Natural killer cell (primary cell): ENCODE data around the gene SPAG8. TPM values are rescaled to one million over a fixed set of nuclear protein-coding genes. Genes with fewer than 3 reads are reported as not detected.

ENCODE experiments used
- ATAC-seq, 3 donors: fragments of 150-1000 bp in 2 of 3; fragments of 200-7000 bp in 1 of 3; cut with Tn5 transposase; 1 replicate in 1 of 3; 2 replicates in 2 of 3; pipeline ENCODE4 v1.10.0; 2021; ENCODE audit warnings: mild to moderate bottlenecking in 2 of 3, moderate library complexity in 2 of 3
- DNase-seq, 2 donors: peaks; one replicate each; pipeline versions ENCODE4 v3.0.0 to v3.0.0-alpha.2; 2013 to 2021; ENCODE audit warnings: mixed read lengths in 1 of 2
- H3K27ac ChIP-seq: one replicate; pipeline ENCODE4 v1.5.1; 2013; ENCODE audit warnings: mild to moderate bottlenecking, low read length
- H3K27me3 ChIP-seq: one replicate; pipeline ENCODE4 v1.6.1; 2013; ENCODE audit warnings: low read length; ENCODE audit not compliant: control insufficient read depth, insufficient read depth
- H3K36me3 ChIP-seq: one replicate; pipeline ENCODE4 v1.6.1; 2013; ENCODE audit warnings: low read length; ENCODE audit not compliant: control insufficient read depth, insufficient read depth
- H3K4me1 ChIP-seq: one replicate; pipeline ENCODE4 v1.6.1; 2013; ENCODE audit warnings: low read length; ENCODE audit not compliant: control insufficient read depth, insufficient read depth
- H3K4me3 ChIP-seq: one replicate; pipeline ENCODE4 v1.5.1; 2013; ENCODE audit warnings: low read length
- H3K9me3 ChIP-seq: one replicate; pipeline ENCODE4 v1.6.1; 2013; ENCODE audit warnings: low read length; ENCODE audit not compliant: control insufficient read depth, insufficient read depth
- H3K27ac Mint-ChIP-seq, 2 donors: one replicate each; pipeline ENCODE4 v1.8.0; 2022; ENCODE audit warnings: mild to moderate bottlenecking in 2 of 2, mixed read lengths in 2 of 2, moderate library complexity in 1 of 2
- H3K27me3 Mint-ChIP-seq, 2 donors: one replicate each; pipeline ENCODE4 v1.8.0; 2022; ENCODE audit warnings: low read depth in 2 of 2, mixed read lengths in 2 of 2
- H3K36me3 Mint-ChIP-seq: one replicate; pipeline ENCODE4 v1.8.0; 2022; ENCODE audit warnings: mixed read lengths
- H3K4me1 Mint-ChIP-seq, 2 donors: one replicate each; pipeline ENCODE4 v1.8.0; 2022; ENCODE audit warnings: mixed read lengths in 2 of 2
- H3K4me3 Mint-ChIP-seq: one replicate; pipeline ENCODE4 v1.8.0; 2022; ENCODE audit warnings: mild to moderate bottlenecking, moderate library complexity, mixed read lengths
- H3K9me3 Mint-ChIP-seq, 2 donors: one replicate each; pipeline ENCODE4 v1.8.0; 2022; ENCODE audit warnings: mixed read lengths in 2 of 2
- WGBS: methylation state at CpG from one replicate; pipeline ENCODE4 v1.1.7; 2013; ENCODE audit warnings: missing lambda C conversion rate; ENCODE audit not compliant: insufficient coverage; 5-methylcytosine and 5-hydroxymethylcytosine counted together
- intact Hi-C: fragments of 100-400 bp; cut with micrococcal nuclease; formaldehyde crosslinking; loops from one replicate; pipeline ENCODE4 v1.14.2; 2022
- total RNA-seq, 4 donors: library from RNA; stranded (reverse); fragments of 120-200 nt in 1 of 4; gene quantifications; one replicate each; pipeline versions ENCODE4 v1.2.3 to v1.2.4, GENCODE V29; 2013 to 2022
- TF ChIP-seq, protein P1 (sequence below): fragments of 200-600 bp; IDR thresholded peaks from one replicate; pipeline ENCODE4 v1.8.0; 2022; ENCODE audit warnings: antibody characterized with exemption

The SPAG8 gene
- total RNA-seq, 3 donors from 2014 or later (not counting 1 experiment from before 2014, with no cell fraction given) = 2.0 to 2.4 (median 2.1) TPM

DNA sequence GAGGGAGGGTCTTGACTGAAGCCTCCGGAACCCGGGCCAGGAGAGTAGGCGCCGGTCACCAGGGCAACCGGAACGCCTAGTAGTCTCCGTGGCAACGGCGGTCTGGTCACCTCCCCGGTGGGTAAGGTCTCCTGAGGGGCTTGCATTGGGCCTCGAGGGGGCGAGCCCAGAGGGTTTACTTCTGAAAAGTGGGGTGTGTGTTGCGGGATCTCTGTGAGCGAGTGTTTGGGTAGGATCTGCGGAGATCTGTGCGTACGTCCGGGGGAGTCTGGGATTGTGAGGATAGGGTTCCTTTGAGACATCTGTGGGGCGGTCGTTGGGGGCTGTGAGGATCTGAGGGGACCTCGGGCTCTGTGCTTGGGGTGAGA is 16.6 kb upstream of the SPAG8 start, which contains the start of gene FAM221B:
Gene FAM221B, minus strand, starts transcription at position 17 of the 368 bp plus-strand sequence. CDS start 2,571 bp downstream, outside the sequence.
- H3K4me3 ChIP-seq = peak within 1 kb of the TSS; percentile 82
- peak within 1 kb of the TSS; percentile 92 to 93 for H3K27ac Mint-ChIP-seq
- no peaks in the 10 kb centered on the region for H3K36me3 Mint-ChIP-seq
- 1% methylated on average over 21 of the region's 21 CpGs for WGBS
- no peaks in the 10 kb centered on the region for H3K36me3 ChIP-seq
- H3K4me1 Mint-ChIP-seq = peaks cover 27 to 38% of the 10 kb centered on the region in 2 donors
- DNase-seq = no peak
- no peaks in the 10 kb centered on the region for H3K9me3 ChIP-seq
- H3K27me3 ChIP-seq = no peaks in the 10 kb centered on the region
- no peaks in the 10 kb centered on the region for H3K9me3 Mint-ChIP-seq
- TF ChIP-seq, protein P1, sequence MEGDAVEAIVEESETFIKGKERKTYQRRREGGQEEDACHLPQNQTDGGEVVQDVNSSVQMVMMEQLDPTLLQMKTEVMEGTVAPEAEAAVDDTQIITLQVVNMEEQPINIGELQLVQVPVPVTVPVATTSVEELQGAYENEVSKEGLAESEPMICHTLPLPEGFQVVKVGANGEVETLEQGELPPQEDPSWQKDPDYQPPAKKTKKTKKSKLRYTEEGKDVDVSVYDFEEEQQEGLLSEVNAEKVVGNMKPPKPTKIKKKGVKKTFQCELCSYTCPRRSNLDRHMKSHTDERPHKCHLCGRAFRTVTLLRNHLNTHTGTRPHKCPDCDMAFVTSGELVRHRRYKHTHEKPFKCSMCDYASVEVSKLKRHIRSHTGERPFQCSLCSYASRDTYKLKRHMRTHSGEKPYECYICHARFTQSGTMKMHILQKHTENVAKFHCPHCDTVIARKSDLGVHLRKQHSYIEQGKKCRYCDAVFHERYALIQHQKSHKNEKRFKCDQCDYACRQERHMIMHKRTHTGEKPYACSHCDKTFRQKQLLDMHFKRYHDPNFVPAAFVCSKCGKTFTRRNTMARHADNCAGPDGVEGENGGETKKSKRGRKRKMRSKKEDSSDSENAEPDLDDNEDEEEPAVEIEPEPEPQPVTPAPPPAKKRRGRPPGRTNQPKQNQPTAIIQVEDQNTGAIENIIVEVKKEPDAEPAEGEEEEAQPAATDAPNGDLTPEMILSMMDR = no peak
- peak within 1 kb of the TSS; percentile 70 for H3K27ac ChIP-seq
- H3K27me3 Mint-ChIP-seq = no peaks in the 10 kb centered on the region
- peaks cover 21% of the 10 kb centered on the region for H3K4me1 ChIP-seq
- peak in 1 of 3 donors; percentile 14 for ATAC-seq
- peak within 1 kb of the TSS; percentile 99 for H3K4me3 Mint-ChIP-seq
- intact Hi-C loops = loop anchor here (5.0 kb wide), 2 partner anchors 91 to 226 kb away; no protein-coding TSS in a partner anchor

DNA sequence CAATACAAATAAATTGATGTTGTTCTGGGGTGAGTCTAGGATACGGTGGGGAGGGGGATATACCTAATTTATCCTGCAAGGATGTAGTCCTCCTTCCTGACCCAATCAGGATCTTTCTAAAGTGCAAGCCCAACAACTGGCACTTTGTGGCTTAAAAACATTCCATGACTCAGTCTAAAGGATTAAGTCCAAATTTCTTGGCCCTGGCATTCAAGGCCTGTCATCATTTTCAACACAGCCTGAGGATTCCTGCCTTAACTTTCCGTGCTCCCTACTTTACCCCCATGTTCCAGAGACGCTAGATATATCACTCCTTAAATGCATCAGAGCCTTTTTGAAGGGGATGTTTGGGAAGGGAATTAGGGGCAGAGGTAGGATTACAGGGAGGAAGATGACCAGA is 15.4 kb upstream of the SPAG8 start:
- TF ChIP-seq, protein P1 = no peak
- ATAC-seq = no peak
- Mint-ChIP-seq H3K36me3 (no peaks in the 10 kb centered on the region), H3K4me1 (peaks cover 27 to 33% of the 10 kb centered on the region in 2 donors), H3K9me3 (no peaks in the 10 kb centered on the region), H3K4me3 (peak overlapping the region; percentile 67), H3K27me3 (no peaks in the 10 kb centered on the region), H3K27ac (peak overlapping the region in 1 of 2 donors; percentile 93)
- intact Hi-C loops = loop anchor here (5.0 kb wide), 2 partner anchors 90 to 225 kb away; no protein-coding TSS in a partner anchor
- Histone ChIP-seq H3K27me3 (no peaks in the 10 kb centered on the region), H3K4me3 (no peak overlapping the region), H3K4me1 (peaks cover 15% of the 10 kb centered on the region), H3K36me3 (no peaks in the 10 kb centered on the region), H3K27ac (no peak overlapping the region), H3K9me3 (no peaks in the 10 kb centered on the region)
- no peak for DNase-seq
- WGBS = 93% methylated on average over 2 of the region's 3 CpGs

DNA sequence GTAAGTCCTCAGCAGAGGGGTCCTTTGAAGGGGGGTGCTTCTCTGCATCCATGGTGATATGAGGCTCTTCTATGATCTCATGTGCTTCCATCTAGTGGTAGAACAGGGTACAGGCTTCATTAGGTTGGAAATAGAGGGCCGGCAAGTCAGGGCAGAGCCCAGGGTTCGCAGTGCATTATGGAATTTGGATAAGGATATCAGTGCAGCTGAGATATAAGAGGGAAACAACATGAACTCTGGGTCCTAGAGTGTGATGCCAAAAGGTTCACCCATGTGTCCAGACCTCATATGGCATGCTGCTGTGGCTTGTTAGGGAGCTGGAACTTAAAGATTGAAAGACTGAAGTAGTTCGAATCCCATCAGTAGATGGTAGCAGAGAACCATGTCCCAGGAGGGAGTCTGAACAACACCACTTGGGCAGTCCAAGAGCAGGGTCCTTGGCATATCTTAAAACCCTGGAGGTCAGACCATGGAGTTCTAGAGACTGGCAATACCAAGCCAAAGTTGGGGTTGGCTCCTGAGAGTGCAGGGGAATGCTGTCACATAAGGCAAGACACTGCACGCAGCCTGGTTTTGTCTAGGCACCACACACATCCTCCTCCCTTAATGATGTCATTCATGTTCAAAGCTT is 14.1 kb upstream of the SPAG8 start:
- no peaks in the 10 kb centered on the region for H3K36me3 Mint-ChIP-seq
- H3K27me3 Mint-ChIP-seq = no peaks in the 10 kb centered on the region
- Histone ChIP-seq H3K9me3 (no peaks in the 10 kb centered on the region), H3K27me3 (no peaks in the 10 kb centered on the region), H3K36me3 (no peaks in the 10 kb centered on the region), H3K4me1 (peaks cover 15% of the 10 kb centered on the region), H3K4me3 (no peak overlapping the region), H3K27ac (no peak overlapping the region)
- H3K9me3 Mint-ChIP-seq = no peaks in the 10 kb centered on the region
- DNase-seq = peak in 1 of 2 donors; percentile 78
- H3K4me1 Mint-ChIP-seq = peaks cover 27 to 33% of the 10 kb centered on the region in 2 donors
- H3K27ac Mint-ChIP-seq = peak overlapping the region; percentile 9 to 12
- TF ChIP-seq, protein P1 = peak; percentile 71
- H3K4me3 Mint-ChIP-seq = peak overlapping the region; percentile 54
- ATAC-seq = peak; percentile 36 to 49 (median 45)
- WGBS = 28% methylated on average over 4 of the region's 4 CpGs
- intact Hi-C loops = loop anchor here (1.0 to 5.0 kb wide), 4 partner anchors 11 to 224 kb away; partner anchors contain the start of gene HINT2
